ENCODE measurements around the gene ZBTB49.

ZBTB49 gene

GRCh38 chr4:4260185-4260751 is 29.8 kb upstream of the ZBTB49 start:
- H3K27ac Mint-ChIP-seq = peak overlapping the region; percentile 67
- peak overlapping the region; percentile 9 for H3K4me3 Mint-ChIP-seq
- no peaks in the 10 kb centered on the region for H3K9me3 Mint-ChIP-seq
- H3K4me1 Mint-ChIP-seq (ENCODE audit: low read depth) = peaks cover 14% of the 10 kb centered on the region
- H3K27me3 Mint-ChIP-seq = peaks cover 10% of the 10 kb centered on the region
- no peaks in the 10 kb centered on the region for H3K36me3 Mint-ChIP-seq (ENCODE audit: low read depth)
- intact Hi-C loops (cut with micrococcal nuclease) = loop anchor here (1.0 kb wide), 1 partner anchor 75 kb away; no protein-coding TSS in a partner anchor

- Mint-ChIP-seq H3K4me1 (ENCODE audit: low read depth) (peaks cover 43% of the 10 kb centered on the region), H3K9me3 (no peaks in the 10 kb centered on the region), H3K27ac (peak overlapping the region; percentile 89), H3K36me3 (ENCODE audit: low read depth) (peaks cover 27% of the 10 kb centered on the region), H3K4me3 (peak overlapping the region; percentile 26), H3K27me3 (peaks cover 1% of the 10 kb centered on the region)
- intact Hi-C loops (cut with micrococcal nuclease) = no loop called here
Observed at GRCh38 chr4:4267981-4268380, 22.1 kb upstream of the ZBTB49 start.

- peak overlapping the region; percentile 89 for H3K27ac Mint-ChIP-seq
- intact Hi-C loops (cut with micrococcal nuclease) = no loop called here
- H3K9me3 Mint-ChIP-seq = no peaks in the 10 kb centered on the region
- H3K27me3 Mint-ChIP-seq = peaks cover 1% of the 10 kb centered on the region
- peaks cover 43% of the 10 kb centered on the region for H3K4me1 Mint-ChIP-seq (ENCODE audit: low read depth)
- peak overlapping the region; percentile 45 for H3K4me3 Mint-ChIP-seq
- H3K36me3 Mint-ChIP-seq (ENCODE audit: low read depth) = peaks cover 35% of the 10 kb centered on the region
Observed at GRCh38 chr4:4268776-4269175, 21.3 kb upstream of the ZBTB49 start.

GRCh38 chr4:4269331-4269731 is 20.7 kb upstream of the ZBTB49 start:
- intact Hi-C loops (cut with micrococcal nuclease) = no loop called here
- H3K27ac Mint-ChIP-seq = peak overlapping the region; percentile 89
- H3K4me1 Mint-ChIP-seq (ENCODE audit: low read depth) = peaks cover 46% of the 10 kb centered on the region
- H3K9me3 Mint-ChIP-seq = no peaks in the 10 kb centered on the region
- peaks cover 41% of the 10 kb centered on the region for H3K36me3 Mint-ChIP-seq (ENCODE audit: low read depth)
- peak overlapping the region; percentile 45 for H3K4me3 Mint-ChIP-seq
- H3K27me3 Mint-ChIP-seq = peaks cover 1% of the 10 kb centered on the region

GRCh38 chr4:4269856-4270255 is 20.2 kb upstream of the ZBTB49 start:
- Mint-ChIP-seq H3K27me3 (no peaks in the 10 kb centered on the region), H3K36me3 (ENCODE audit: low read depth) (peaks cover 46% of the 10 kb centered on the region), H3K9me3 (no peaks in the 10 kb centered on the region), H3K4me3 (no peak overlapping the region), H3K4me1 (ENCODE audit: low read depth) (peaks cover 50% of the 10 kb centered on the region), H3K27ac (peak overlapping the region; percentile 89)
- intact Hi-C loops (cut with micrococcal nuclease) = no loop called here

- Mint-ChIP-seq H3K27me3 (no peaks in the 10 kb centered on the region), H3K36me3 (ENCODE audit: low read depth) (peaks cover 53% of the 10 kb centered on the region), H3K4me1 (ENCODE audit: low read depth) (peaks cover 50% of the 10 kb centered on the region), H3K4me3 (no peak overlapping the region), H3K9me3 (no peaks in the 10 kb centered on the region), H3K27ac (peak overlapping the region; percentile 89)
- intact Hi-C loops (cut with micrococcal nuclease) = no loop called here
Observed at GRCh38 chr4:4270529-4270928, 19.5 kb upstream of the ZBTB49 start.

- H3K27ac Mint-ChIP-seq = peak overlapping the region; percentile 65
- no peak overlapping the region for H3K4me3 Mint-ChIP-seq
- H3K9me3 Mint-ChIP-seq = no peaks in the 10 kb centered on the region
- intact Hi-C loops (cut with micrococcal nuclease) = no loop called here
- no peaks in the 10 kb centered on the region for H3K27me3 Mint-ChIP-seq
- H3K36me3 Mint-ChIP-seq (ENCODE audit: low read depth) = peaks cover 63% of the 10 kb centered on the region
- peaks cover 43% of the 10 kb centered on the region for H3K4me1 Mint-ChIP-seq (ENCODE audit: low read depth)
Observed at GRCh38 chr4:4271912-4272311, 18.1 kb upstream of the ZBTB49 start.

- Mint-ChIP-seq H3K4me1 (ENCODE audit: low read depth) (peaks cover 30% of the 10 kb centered on the region), H3K9me3 (no peaks in the 10 kb centered on the region), H3K27ac (no peak overlapping the region), H3K36me3 (ENCODE audit: low read depth) (peaks cover 81% of the 10 kb centered on the region), H3K4me3 (no peak overlapping the region), H3K27me3 (no peaks in the 10 kb centered on the region)
- intact Hi-C loops (cut with micrococcal nuclease) = no loop called here
Observed at GRCh38 chr4:4274226-4274625, 15.8 kb upstream of the ZBTB49 start.

- Mint-ChIP-seq H3K27ac (no peak overlapping the region), H3K4me3 (no peak overlapping the region), H3K4me1 (ENCODE audit: low read depth) (peaks cover 7% of the 10 kb centered on the region), H3K36me3 (ENCODE audit: low read depth) (peaks cover 98% of the 10 kb centered on the region), H3K27me3 (no peaks in the 10 kb centered on the region), H3K9me3 (no peaks in the 10 kb centered on the region)
- intact Hi-C loops (cut with micrococcal nuclease) = no loop called here
Observed at GRCh38 chr4:4277531-4277930, 12.5 kb upstream of the ZBTB49 start.

- Mint-ChIP-seq H3K27me3 (no peaks in the 10 kb centered on the region), H3K9me3 (no peaks in the 10 kb centered on the region), H3K36me3 (ENCODE audit: low read depth) (peaks cover 84% of the 10 kb centered on the region), H3K4me3 (no peak overlapping the region), H3K27ac (no peak overlapping the region), H3K4me1 (ENCODE audit: low read depth) (no peaks in the 10 kb centered on the region)
- intact Hi-C loops (cut with micrococcal nuclease) = no loop called here
Observed at GRCh38 chr4:4281787-4282186, 8.3 kb upstream of the ZBTB49 start.

GRCh38 chr4:4284827-4285618 is 5.0 kb upstream of the ZBTB49 start:
- Mint-ChIP-seq H3K36me3 (ENCODE audit: low read depth) (peaks cover 60% of the 10 kb centered on the region), H3K4me3 (no peak overlapping the region), H3K9me3 (no peaks in the 10 kb centered on the region), H3K27ac (no peak overlapping the region), H3K4me1 (ENCODE audit: low read depth) (peaks cover 28% of the 10 kb centered on the region), H3K27me3 (no peaks in the 10 kb centered on the region)
- intact Hi-C loops (cut with micrococcal nuclease) = no loop called here

- Mint-ChIP-seq H3K4me3 (no peak overlapping the region), H3K9me3 (no peaks in the 10 kb centered on the region), H3K4me1 (ENCODE audit: low read depth) (peaks cover 47% of the 10 kb centered on the region), H3K27me3 (no peaks in the 10 kb centered on the region), H3K27ac (no peak overlapping the region), H3K36me3 (ENCODE audit: low read depth) (peaks cover 43% of the 10 kb centered on the region)
- intact Hi-C loops (cut with micrococcal nuclease) = no loop called here
Observed at GRCh38 chr4:4288098-4288497, 2.0 kb upstream of the ZBTB49 start.

- Mint-ChIP-seq H3K27ac (peak overlapping the region; percentile 87), H3K4me3 (peak overlapping the region; percentile 94), H3K27me3 (no peaks in the 10 kb centered on the region), H3K9me3 (no peaks in the 10 kb centered on the region), H3K36me3 (ENCODE audit: low read depth) (peaks cover 38% of the 10 kb centered on the region), H3K4me1 (ENCODE audit: low read depth) (peaks cover 47% of the 10 kb centered on the region)
- intact Hi-C loops (cut with micrococcal nuclease) = no loop called here
Observed at GRCh38 chr4:4289055-4289454, 996 bp upstream of the ZBTB49 start.

- H3K4me1 Mint-ChIP-seq (ENCODE audit: low read depth) = peaks cover 47% of the 10 kb centered on the region
- peaks cover 38% of the 10 kb centered on the region for H3K36me3 Mint-ChIP-seq (ENCODE audit: low read depth)
- H3K27ac Mint-ChIP-seq = peak overlapping the region; percentile 87
- no peaks in the 10 kb centered on the region for H3K27me3 Mint-ChIP-seq
- no peaks in the 10 kb centered on the region for H3K9me3 Mint-ChIP-seq
- intact Hi-C loops (cut with micrococcal nuclease) = no loop called here
- peak overlapping the region; percentile 94 for H3K4me3 Mint-ChIP-seq
Observed at GRCh38 chr4:4289597-4289940, 482 bp upstream of the ZBTB49 start.
